IPS-18c (cell line): ENCODE results near the gene OR4F16.
"Not testable (repeated sequence)": the region's sequence is repeated elsewhere in the genome, so short reads cannot be mapped to it uniquely, and the experiment has no call there.

ENCODE experiments used
- H3K4me3 ChIP-seq: 2 replicates; pipeline ENCODE4 v1.7.0; 2013; ENCODE audit warnings: low read depth, mild to moderate bottlenecking, low read length, moderate library complexity; ENCODE audit not compliant: insufficient read depth
- H3K9me3 ChIP-seq: one replicate; pipeline ENCODE4 v1.6.1; 2013; ENCODE audit warnings: mild to moderate bottlenecking, low read length, moderate library complexity; ENCODE audit not compliant: control insufficient read depth, insufficient read depth

Gene OR4F16

GRCh38 chr1:686554-686953 is at the start of gene OR4F16:
TSS of gene OR4F16 (minus strand) at chr1:686654. CDS start at chr1:686654, 0 bp downstream.
- not testable (repeated sequence) for H3K9me3 ChIP-seq, H3K4me3 ChIP-seq

- not testable (repeated sequence) for H3K9me3 ChIP-seq, H3K4me3 ChIP-seq
These were observed 47.2 kb upstream of the OR4F16 start for GRCh38 chr1:733649-734048.

- not testable (repeated sequence) for H3K9me3 ChIP-seq, H3K4me3 ChIP-seq
These were observed 40.6 kb upstream of the OR4F16 start for GRCh38 chr1:727040-727439.
